B cell (primary cell): ENCODE measurements around the gene C14orf119. TPM values are rescaled to one million over a fixed set of nuclear protein-coding genes. Genes with fewer than 3 reads are reported as not detected.
"Not testable (repeated sequence)": the region's sequence is repeated elsewhere in the genome, so short reads cannot be mapped to it uniquely, and the experiment has no call there.

Source experiments
- ATAC-seq: fragments of 200-7000 bp; cut with Tn5 transposase; one replicate; pipeline ENCODE4 v1.10.0; 2021; ENCODE audit warnings: low read depth, mild to moderate bottlenecking, moderate number of reproducible peaks, moderate library complexity
- CTCF ChIA-PET: fragments of 350-600 bp; sonication (Branson Sonifier 250); formaldehyde crosslinking; loops from one replicate; lab custom pipeline; 2021; ENCODE audit warnings: antibody characterized with exemption, inconsistent platforms; lab: Charles Lee
- POLR2A ChIA-PET: fragments of 350-600 bp; sonication (Branson Sonifier 250); formaldehyde crosslinking; loops from one replicate; lab custom pipeline; 2021; ENCODE audit warnings: antibody characterized with exemption; lab: Charles Lee
- DNase-seq: peaks from one replicate; pipeline ENCODE4 v3.0.0; 2013
- H2AFZ ChIP-seq: 2 replicates; pipeline ENCODE4 v1.6.1; 2012; ENCODE audit warnings: mild to moderate bottlenecking, low read depth, low read length; ENCODE audit not compliant: insufficient read depth, poor library complexity, severe bottlenecking
- H3K27ac ChIP-seq, 2 donors: 1 replicate in 1 of 2; 2 replicates in 1 of 2; pipeline ENCODE4 v1.5.1; 2012 to 2013; ENCODE audit warnings: low read length in 2 of 2, mild to moderate bottlenecking in 2 of 2, moderate library complexity in 1 of 2
- H3K27me3 ChIP-seq, 4 experiments: fragments of 200-600 bp in 1 of 4; sonication (generic) in 1 of 4; replicated peaks in 1 of 4; 1 replicate in 2 of 4; 2 replicates in 2 of 4; pipeline versions ENCODE4 v1.6.1 to v1.7.0; 2013 to 2016; ENCODE audit warnings: low read length in 3 of 4, mild to moderate bottlenecking in 2 of 4, mixed read lengths in 1 of 4, moderate library complexity in 1 of 4; ENCODE audit not compliant: insufficient read depth in 4 of 4, control insufficient read depth in 3 of 4; ENCODE audit errors: control extremely low read depth in 1 of 4
- H3K36me3 ChIP-seq, 2 experiments: replicated peaks in 1 of 2; 1 replicate in 1 of 2; 2 replicates in 1 of 2; pipeline versions ENCODE4 v1.6.1 to v1.7.1; 2013; ENCODE audit warnings: low read length in 1 of 2; ENCODE audit not compliant: insufficient read depth in 2 of 2, control insufficient read depth in 1 of 2; ENCODE audit errors: control extremely low read depth in 1 of 2, extremely low read depth in 1 of 2
- H3K4me1 ChIP-seq, 2 donors: fragments of 200-600 bp in 1 of 2; sonication (generic) in 1 of 2; 1 replicate in 1 of 2; 2 replicates in 1 of 2; pipeline versions ENCODE4 v1.5.1 to v1.6.1; 2013 to 2017; ENCODE audit warnings: low read length in 2 of 2; ENCODE audit not compliant: control insufficient read depth in 2 of 2, insufficient read depth in 2 of 2
- H3K4me2 ChIP-seq: replicated peaks from 2 replicates; pipeline ENCODE3; 2012; ENCODE audit warnings: mild to moderate bottlenecking, low read depth, low read length; ENCODE audit not compliant: poor library complexity, severe bottlenecking
- H3K4me3 ChIP-seq, 5 experiments: fragments of 200-600 bp in 1 of 5; sonication (generic) in 1 of 5; 1 replicate in 3 of 5; 2 replicates in 2 of 5; pipeline versions ENCODE4 v1.5.1 to v1.7.0; 2011 to 2016; ENCODE audit warnings: low read length in 4 of 5, mild to moderate bottlenecking in 4 of 5, low read depth in 2 of 5, control low read depth in 1 of 5, moderate library complexity in 1 of 5; ENCODE audit not compliant: insufficient read depth in 1 of 5; ENCODE audit errors: control extremely low read depth in 1 of 5, extremely low read depth in 1 of 5
- H3K79me2 ChIP-seq: fragments of 200-600 bp; sonication (generic); one replicate; pipeline ENCODE4 v1.6.0; 2016; ENCODE audit warnings: low read length; ENCODE audit not compliant: control insufficient read depth, insufficient read depth
- H3K9ac ChIP-seq: fragments of 200-600 bp; sonication (generic); 2 replicates; pipeline ENCODE4 v1.6.1; 2017; ENCODE audit warnings: mild to moderate bottlenecking, low read length, moderate library complexity
- H3K9me3 ChIP-seq, 3 donors: one replicate each; pipeline versions ENCODE4 v1.6.1 to v1.7.1; 2013; ENCODE audit warnings: low read length in 2 of 3; ENCODE audit not compliant: control insufficient read depth in 2 of 3, insufficient read depth in 1 of 3; ENCODE audit errors: control extremely low read depth in 1 of 3
- H4K20me1 ChIP-seq: 2 replicates; pipeline ENCODE4 v1.6.0; 2012; ENCODE audit warnings: mild to moderate bottlenecking, low read length; ENCODE audit not compliant: insufficient read depth, control insufficient read depth, poor library complexity, severe bottlenecking
- H3K27ac Mint-ChIP-seq: one replicate; pipeline ENCODE4 v1.8.0; 2021; ENCODE audit warnings: mixed read lengths
- H3K27me3 Mint-ChIP-seq: one replicate; pipeline ENCODE4 v1.8.0; 2021; ENCODE audit warnings: mixed read lengths
- H3K4me1 Mint-ChIP-seq: one replicate; pipeline ENCODE4 v1.8.0; 2021; ENCODE audit warnings: mixed read lengths
- H3K4me3 Mint-ChIP-seq: one replicate; pipeline ENCODE4 v1.8.0; 2021; ENCODE audit warnings: mixed read lengths
- H3K9me3 Mint-ChIP-seq: one replicate; pipeline ENCODE4 v1.8.0; 2022; ENCODE audit warnings: mixed read lengths; ENCODE audit not compliant: insufficient read depth
- EZH2 ChIP-seq: IDR thresholded peaks from 2 replicates; pipeline ENCODE4 v1.6.1; 2012; ENCODE audit warnings: borderline replicate concordance, low read depth, mild to moderate bottlenecking, moderate library complexity, low read length; ENCODE audit not compliant: insufficient read depth, poor library complexity, severe bottlenecking
- WGBS: methylation state at CpG from one replicate; pipeline ENCODE4 v1.1.5; 2013; ENCODE audit warnings: missing lambda C conversion rate; ENCODE audit not compliant: insufficient coverage; 5-methylcytosine and 5-hydroxymethylcytosine counted together
- intact Hi-C: fragments of 100-400 bp; cut with micrococcal nuclease; formaldehyde crosslinking; loops from one replicate; pipeline ENCODE4 v1.10.0; 2022
- polyA plus RNA-seq: library from polyadenylated mRNA; depleted of rRNA; stranded (reverse); fragments of >200 nt; gene quantifications from 2 replicates; pipeline ENCODE4 v1.2.3, GENCODE V29; 2012
- total RNA-seq, 2 donors: library from RNA; stranded (reverse); fragments of 120-200 nt in 1 of 2; gene quantifications; 1 replicate in 1 of 2; 2 replicates in 1 of 2; pipeline versions ENCODE4 v1.2.3 to v1.2.4, GENCODE V29; 2013 to 2022
- TF ChIP-seq, protein P1 (sequence below): fragments of 200-600 bp; IDR thresholded peaks from one replicate; pipeline ENCODE4 v1.8.0; 2022; ENCODE audit warnings: antibody characterized with exemption, mild to moderate bottlenecking

Gene C14orf119
- total and polyA plus RNA-seq, 2 donors (not counting 1 experiment from before 2014, with no cell fraction given) = 12.2 to 30.6 TPM

DNA sequence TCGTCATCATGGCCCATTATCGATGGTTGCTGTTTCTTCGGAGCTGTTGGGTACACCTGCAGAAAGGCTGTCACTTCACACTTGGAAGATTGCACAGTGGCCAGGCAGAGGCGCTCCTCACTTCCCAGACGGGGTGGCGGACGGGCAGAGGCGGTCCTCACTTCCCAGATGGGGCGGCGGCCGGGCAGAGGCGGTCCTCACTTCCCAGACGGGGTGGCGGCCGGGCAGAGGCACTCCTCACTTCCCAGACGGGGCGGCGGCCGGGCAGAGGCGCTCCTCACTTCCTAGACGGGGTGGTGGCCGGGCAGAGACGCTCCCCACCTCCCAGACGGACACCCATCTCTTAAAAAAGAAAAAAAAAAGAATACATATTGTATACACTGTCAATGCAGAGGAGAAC lies 12.9 kb downstream of the C14orf119 start:
- peaks cover 0 to 17% (median 11%) of the 10 kb centered on the region in 4 experiments for H3K27me3 ChIP-seq
- ChIA-PET POLR2A (interaction anchor here (0.5 kb wide), 1 partner anchor 162 kb away, joined by 3 read pairs; no protein-coding TSS in a partner anchor), CTCF (interaction anchor here (0.9 to 1.1 kb wide), 2 partner anchors 39 to 58 kb away, joined by 3 to 4 read pairs; no protein-coding TSS in a partner anchor)
- H4K20me1 ChIP-seq, H2AFZ ChIP-seq, H3K4me3 ChIP-seq, H3K4me2 ChIP-seq, intact Hi-C loops, H3K9me3 ChIP-seq, H3K9me3 Mint-ChIP-seq, H3K27ac ChIP-seq, H3K79me2 ChIP-seq, H3K9ac ChIP-seq, H3K4me3 Mint-ChIP-seq, DNase-seq, H3K36me3 ChIP-seq, H3K4me1 ChIP-seq, ATAC-seq, H3K27ac Mint-ChIP-seq, H3K4me1 Mint-ChIP-seq, H3K27me3 Mint-ChIP-seq: not testable (repeated sequence)
- WGBS = 93% methylated on average over 17 of the region's 24 CpGs

DNA sequence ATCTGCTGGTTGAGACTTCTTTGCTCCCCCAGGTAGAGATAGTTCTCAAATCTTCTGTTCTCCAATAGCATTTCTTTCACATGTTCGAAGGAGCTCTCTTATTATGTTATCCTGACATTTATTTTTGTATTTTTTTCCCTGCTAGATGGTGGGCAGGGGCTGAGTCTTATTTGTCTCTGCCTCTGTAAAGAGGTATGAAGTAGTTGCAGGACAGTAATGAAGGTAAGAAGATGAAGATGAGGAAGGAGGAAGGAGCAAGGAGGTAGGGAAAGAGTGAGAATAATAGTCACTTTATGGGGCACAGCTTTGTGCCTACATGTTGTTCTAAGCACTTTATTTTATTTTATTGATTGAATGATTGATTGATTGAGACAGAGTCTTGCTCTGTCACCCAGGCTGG lies 14.5 kb downstream of the C14orf119 start:
- H4K20me1 ChIP-seq = no peaks in the 10 kb centered on the region
- H3K27ac ChIP-seq = no peak overlapping the region
- Mint-ChIP-seq H3K27ac (no peak overlapping the region), H3K27me3 (peaks cover 8% of the 10 kb centered on the region), H3K4me1 (peaks cover 8% of the 10 kb centered on the region), H3K9me3 (no peaks in the 10 kb centered on the region), H3K4me3 (no peak overlapping the region)
- CTCF ChIA-PET = interaction anchor here (1.0 to 2.8 kb wide), 2 partner anchors 10 to 12 kb away, joined by 4 to 15 read pairs; no protein-coding TSS in a partner anchor
- DNase-seq = no peak
- TF ChIP-seq EZH2 = no peak
- TF ChIP-seq, protein P1, sequence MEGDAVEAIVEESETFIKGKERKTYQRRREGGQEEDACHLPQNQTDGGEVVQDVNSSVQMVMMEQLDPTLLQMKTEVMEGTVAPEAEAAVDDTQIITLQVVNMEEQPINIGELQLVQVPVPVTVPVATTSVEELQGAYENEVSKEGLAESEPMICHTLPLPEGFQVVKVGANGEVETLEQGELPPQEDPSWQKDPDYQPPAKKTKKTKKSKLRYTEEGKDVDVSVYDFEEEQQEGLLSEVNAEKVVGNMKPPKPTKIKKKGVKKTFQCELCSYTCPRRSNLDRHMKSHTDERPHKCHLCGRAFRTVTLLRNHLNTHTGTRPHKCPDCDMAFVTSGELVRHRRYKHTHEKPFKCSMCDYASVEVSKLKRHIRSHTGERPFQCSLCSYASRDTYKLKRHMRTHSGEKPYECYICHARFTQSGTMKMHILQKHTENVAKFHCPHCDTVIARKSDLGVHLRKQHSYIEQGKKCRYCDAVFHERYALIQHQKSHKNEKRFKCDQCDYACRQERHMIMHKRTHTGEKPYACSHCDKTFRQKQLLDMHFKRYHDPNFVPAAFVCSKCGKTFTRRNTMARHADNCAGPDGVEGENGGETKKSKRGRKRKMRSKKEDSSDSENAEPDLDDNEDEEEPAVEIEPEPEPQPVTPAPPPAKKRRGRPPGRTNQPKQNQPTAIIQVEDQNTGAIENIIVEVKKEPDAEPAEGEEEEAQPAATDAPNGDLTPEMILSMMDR = no peak
- H2AFZ ChIP-seq = no peak overlapping the region
- H3K79me2 ChIP-seq = no peaks in the 10 kb centered on the region
- no peaks in the 10 kb centered on the region for H3K4me1 ChIP-seq
- ATAC-seq = no peak
- H3K27me3 ChIP-seq = peaks cover 0 to 26% (median 11%) of the 10 kb centered on the region in 4 experiments
- peaks cover 0 to 7% (median 0%) of the 10 kb centered on the region in 3 donors for H3K9me3 ChIP-seq
- no peaks in the 10 kb centered on the region for H3K36me3 ChIP-seq
- H3K9ac ChIP-seq = no peak overlapping the region
- intact Hi-C loops = no loop called here
- POLR2A ChIA-PET = no interaction called here
- no CpG with 5 or more reads among the region's 1 CpG for WGBS
- H3K4me2 ChIP-seq = no peak overlapping the region
- H3K4me3 ChIP-seq = no peak overlapping the region
